GM10248 (cell line): ENCODE measurements around the gene PLEKHA7.

Experiments
- CTCF ChIA-PET: fragments of 300-600 bp; sonication (Branson Sonifier 250); formaldehyde crosslinking; extraction: SDS; loops from one replicate; lab custom pipeline; 2021; ENCODE audit warnings: antibody characterized with exemption; lab: Yijun Ruan, JAX
- POLR2A ChIA-PET: fragments of 350-650 bp; sonication (Branson Sonifier 250); formaldehyde crosslinking; extraction: SDS; loops from one replicate; lab custom pipeline; 2020; ENCODE audit warnings: antibody characterized with exemption; lab: Yijun Ruan, JAX
- DNase-seq: peaks from one replicate; pipeline ENCODE4 v3.0.0; 2012; ENCODE audit errors: extremely low spot score
- TF ChIP-seq, protein P1 (sequence below): IDR thresholded peaks from 2 replicates; pipeline ENCODE4 v1.5.1; 2012; ENCODE audit warnings: mild to moderate bottlenecking, low read depth; ENCODE audit errors: extremely low read depth, missing control alignments, control extremely low read depth

Gene PLEKHA7

DNA sequence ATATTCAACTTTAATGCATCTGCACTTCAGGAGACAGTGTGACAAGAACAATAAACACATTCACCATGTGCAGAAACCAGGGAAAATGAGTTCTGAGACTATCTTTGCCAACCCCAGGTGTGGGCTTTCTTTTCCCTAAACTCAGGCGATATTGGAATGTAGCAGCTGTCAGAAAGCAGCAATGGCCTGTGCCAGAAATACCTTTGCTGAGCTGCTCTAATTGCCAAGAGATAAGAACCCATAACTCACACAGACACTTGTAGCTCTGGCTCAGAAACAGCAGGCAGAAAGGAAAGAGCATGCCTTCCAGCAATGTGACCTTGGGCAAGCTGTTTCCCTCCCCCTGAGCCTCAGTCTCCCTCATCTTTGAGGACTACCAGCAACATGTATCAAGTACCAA, 77.6 kb downstream of the PLEKHA7 start:
- DNase-seq: no peak
- TF ChIP-seq, protein P1, sequence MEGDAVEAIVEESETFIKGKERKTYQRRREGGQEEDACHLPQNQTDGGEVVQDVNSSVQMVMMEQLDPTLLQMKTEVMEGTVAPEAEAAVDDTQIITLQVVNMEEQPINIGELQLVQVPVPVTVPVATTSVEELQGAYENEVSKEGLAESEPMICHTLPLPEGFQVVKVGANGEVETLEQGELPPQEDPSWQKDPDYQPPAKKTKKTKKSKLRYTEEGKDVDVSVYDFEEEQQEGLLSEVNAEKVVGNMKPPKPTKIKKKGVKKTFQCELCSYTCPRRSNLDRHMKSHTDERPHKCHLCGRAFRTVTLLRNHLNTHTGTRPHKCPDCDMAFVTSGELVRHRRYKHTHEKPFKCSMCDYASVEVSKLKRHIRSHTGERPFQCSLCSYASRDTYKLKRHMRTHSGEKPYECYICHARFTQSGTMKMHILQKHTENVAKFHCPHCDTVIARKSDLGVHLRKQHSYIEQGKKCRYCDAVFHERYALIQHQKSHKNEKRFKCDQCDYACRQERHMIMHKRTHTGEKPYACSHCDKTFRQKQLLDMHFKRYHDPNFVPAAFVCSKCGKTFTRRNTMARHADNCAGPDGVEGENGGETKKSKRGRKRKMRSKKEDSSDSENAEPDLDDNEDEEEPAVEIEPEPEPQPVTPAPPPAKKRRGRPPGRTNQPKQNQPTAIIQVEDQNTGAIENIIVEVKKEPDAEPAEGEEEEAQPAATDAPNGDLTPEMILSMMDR: no peak
- ChIA-PET POLR2A (no interaction called here), CTCF (interaction anchor here (0.8 to 4.5 kb wide), 12 partner anchors 9 to 591 kb away, joined by 3 to 30 read pairs (median 4); no protein-coding TSS in a partner anchor)

DNA sequence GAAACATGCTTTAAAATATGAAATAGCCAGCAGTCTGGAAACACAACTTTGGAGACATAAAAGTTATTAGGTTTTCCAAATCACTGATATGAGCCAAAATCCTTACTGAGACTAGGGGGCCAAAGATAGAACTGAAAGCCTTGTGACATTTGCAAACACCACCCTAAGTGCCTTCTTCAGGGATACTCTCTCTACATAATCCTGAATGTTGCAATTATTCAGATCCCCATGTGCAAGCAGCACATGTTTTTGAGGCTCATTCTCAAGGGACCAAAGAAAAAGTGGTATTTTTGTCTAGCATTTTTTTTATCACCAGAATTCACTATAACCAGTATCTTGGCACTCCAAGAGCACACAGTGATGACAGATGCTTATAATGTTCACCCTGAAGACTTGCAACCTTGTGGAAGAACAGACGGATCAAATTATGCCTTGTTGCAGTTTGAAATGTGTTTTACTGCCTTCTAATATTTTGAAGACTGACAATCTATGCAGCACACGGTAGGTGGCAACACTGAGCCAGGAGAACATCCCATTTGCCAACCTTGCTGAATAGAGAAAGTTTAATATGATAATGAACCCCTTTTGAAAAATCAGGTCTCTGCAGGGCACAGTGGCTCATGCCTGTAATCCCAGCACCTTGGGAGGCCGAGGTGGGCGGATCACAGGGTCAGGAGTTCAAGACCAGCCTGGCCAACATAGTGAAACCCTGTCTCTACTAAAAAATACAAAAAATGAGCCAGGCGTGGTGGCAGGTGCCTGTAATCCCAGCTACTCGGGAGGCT, 78.5 kb downstream of the PLEKHA7 start:
- TF ChIP-seq, protein P1: peak; percentile 76
- ChIA-PET POLR2A (no interaction called here), CTCF (interaction anchor here (0.9 to 4.5 kb wide), 6 partner anchors 10 to 140 kb away, joined by 4 to 30 read pairs (median 14); no protein-coding TSS in a partner anchor)
- peak; percentile 51 for DNase-seq

DNA sequence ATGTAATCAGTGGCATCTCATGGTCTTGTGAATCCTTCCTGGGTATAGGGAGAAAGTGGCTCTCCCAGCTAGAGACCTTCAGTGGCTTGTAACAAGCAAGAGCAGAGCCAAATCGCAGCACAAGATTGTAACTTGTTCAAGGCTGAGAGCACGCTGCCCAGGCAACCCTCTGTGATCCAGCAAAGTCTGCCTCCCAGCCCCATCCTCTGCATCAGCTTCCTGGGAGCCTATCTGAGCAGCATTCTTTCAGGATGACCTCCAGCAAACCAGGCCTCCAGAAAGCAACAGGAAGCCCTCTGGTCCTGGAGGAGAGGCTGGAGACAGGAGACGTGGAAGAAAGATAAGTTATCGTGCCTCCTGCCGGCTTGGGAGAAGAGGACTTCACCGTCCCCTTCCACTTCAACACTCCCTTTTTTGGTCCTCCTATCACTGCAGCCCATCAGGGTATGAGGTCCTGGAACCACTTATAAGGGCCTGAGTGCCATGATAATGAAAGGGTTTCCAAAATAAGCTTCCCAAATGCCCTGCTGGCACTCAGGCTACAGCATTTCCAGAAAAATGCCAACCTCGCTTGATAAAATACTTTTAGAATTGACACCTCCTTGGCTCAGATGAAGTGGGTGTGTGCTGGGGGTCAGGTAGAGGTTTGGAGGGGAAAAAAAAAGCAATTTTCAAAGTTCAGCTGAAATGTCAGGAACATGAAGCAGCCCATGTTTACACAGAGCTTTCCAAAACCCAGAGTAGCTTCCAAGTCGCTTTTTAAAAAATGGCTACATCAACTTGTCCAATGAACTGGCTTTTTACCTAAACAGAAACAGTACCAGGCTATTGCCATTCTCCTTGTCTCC, 80.2 kb downstream of the PLEKHA7 start:
- TF ChIP-seq, protein P1: no peak
- CTCF ChIA-PET: interaction anchor here (0.6 to 3.5 kb wide), 8 partner anchors 12 to 967 kb away, joined by 3 to 16 read pairs (median 3); no protein-coding TSS in a partner anchor
- POLR2A ChIA-PET: interaction anchor here (0.6 kb wide), 1 partner anchor 139 kb away, joined by 3 read pairs; no protein-coding TSS in a partner anchor
- DNase-seq: no peak

DNA sequence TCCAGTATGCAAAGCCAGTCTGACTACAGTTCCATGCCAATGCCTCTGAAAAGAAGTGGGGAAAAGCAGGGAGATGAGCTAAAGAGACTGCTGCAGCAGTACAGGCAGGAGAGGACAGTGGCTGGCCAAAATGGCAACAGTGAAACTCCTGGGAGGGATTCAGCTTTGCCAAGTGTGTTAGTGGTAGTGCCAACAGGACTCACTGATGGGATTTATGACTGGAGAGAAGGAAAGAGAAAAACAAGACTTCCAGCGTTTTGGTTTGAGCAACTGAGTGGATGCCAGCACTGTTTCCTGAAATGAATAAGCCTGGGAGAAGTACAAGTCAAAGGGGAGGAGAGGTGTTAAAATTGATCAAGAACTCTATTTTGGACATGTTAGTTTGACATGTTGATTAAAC, 80.9 kb downstream of the PLEKHA7 start:
- TF ChIP-seq, protein P1: no peak
- DNase-seq: no peak
- POLR2A ChIA-PET: no interaction called here
- CTCF ChIA-PET: interaction anchor here (0.9 to 3.5 kb wide), 7 partner anchors 11 to 149 kb away, joined by 3 to 16 read pairs (median 3); no protein-coding TSS in a partner anchor

DNA sequence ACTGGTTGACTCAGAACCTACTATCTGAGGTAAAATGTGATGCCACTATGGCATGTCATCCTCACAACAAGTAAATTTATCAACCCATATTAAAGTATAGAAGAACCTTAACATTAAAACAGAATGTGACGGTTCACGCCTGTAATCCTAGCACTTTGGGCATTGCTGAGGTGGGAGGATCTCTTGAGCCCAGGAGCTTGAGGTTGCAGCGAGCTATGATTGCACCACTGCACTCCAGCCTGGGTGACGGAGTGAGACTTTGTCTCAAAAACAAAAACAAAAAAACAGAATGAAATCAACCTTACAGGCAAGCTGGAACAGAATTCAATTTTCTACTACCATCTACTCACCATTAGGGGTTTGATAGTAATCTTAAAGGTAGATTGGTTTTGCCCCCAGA, 86.2 kb downstream of the PLEKHA7 start:
- DNase-seq: no peak
- ChIA-PET CTCF (interaction anchor here (1.5 to 5.0 kb wide), 3 partner anchors 10 to 19 kb away, joined by 4 to 21 read pairs (median 5); no protein-coding TSS in a partner anchor), POLR2A (no interaction called here)

More for the DNA sequence above, 86.2 kb downstream of the PLEKHA7 start:
- TF ChIP-seq, protein P1: no peak
